IMR-90 (cell line): ENCODE results near the gene NR4A3. TPM values are rescaled to one million over a fixed set of nuclear protein-coding genes. Genes with fewer than 3 reads are reported as not detected.

Source experiments
- ATAC-seq: fragments of 200-7000 bp; cut with Tn5 transposase; 2 replicates; pipeline ENCODE4 v1.9.1; 2020; ENCODE audit warnings: low read depth, mild to moderate bottlenecking, moderate library complexity
- BruUV-seq: library from RNA; stranded (reverse); fragments of 400-500 nt; replicated peaks from 2 replicates; lab custom pipeline; 2021; lab: Mats Ljungman, UMichigan
- CTCF ChIA-PET: fragments of 300-600 bp; formaldehyde crosslinking; extraction: SDS; loops from one replicate; lab custom pipeline; 2021; ENCODE audit warnings: antibody characterized with exemption; lab: Yijun Ruan, JAX
- POLR2A ChIA-PET: fragments of 300-600 bp; sonication (Branson Sonifier 250); formaldehyde crosslinking; loops from one replicate; lab custom pipeline; 2022; ENCODE audit warnings: antibody characterized with exemption; ENCODE audit not compliant: unreplicated experiment; lab: Charles Lee
- DNase-seq: peaks from one replicate; pipeline ENCODE4 v3.0.0; 2013
- H2AFZ ChIP-seq: replicated peaks from 2 replicates; pipeline ENCODE3; 2013; ENCODE audit warnings: low read length, mild to moderate bottlenecking; ENCODE audit not compliant: poor library complexity
- H2AK5ac ChIP-seq: 2 replicates; pipeline ENCODE4 v1.6.1; 2013; ENCODE audit warnings: low read depth, low read length, inconsistent platforms
- H2AK9ac ChIP-seq: replicated peaks from 2 replicates; pipeline ENCODE3; 2013; ENCODE audit warnings: mild to moderate bottlenecking, low read depth, low read length, moderate library complexity; ENCODE audit not compliant: poor library complexity
- H2BK120ac ChIP-seq: 2 replicates; pipeline ENCODE4 v1.6.1; 2013; ENCODE audit warnings: low read depth, low read length, inconsistent platforms
- H2BK15ac ChIP-seq: 3 replicates; pipeline ENCODE4 v1.6.1; 2013; ENCODE audit warnings: low read depth, low read length, inconsistent platforms
- H2BK20ac ChIP-seq: 2 replicates; pipeline ENCODE4 v1.6.1; 2013; ENCODE audit warnings: low read depth, mild to moderate bottlenecking, inconsistent platforms, low read length, moderate library complexity
- H2BK5ac ChIP-seq: 2 replicates; pipeline ENCODE4 v1.6.1; 2013; ENCODE audit warnings: mild to moderate bottlenecking, low read depth, low read length, inconsistent platforms; ENCODE audit not compliant: poor library complexity, severe bottlenecking
- H3K14ac ChIP-seq: replicated peaks from 2 replicates; pipeline ENCODE4 v1.6.1; 2013; ENCODE audit warnings: low read depth, low read length, inconsistent platforms
- H3K18ac ChIP-seq: 2 replicates; pipeline ENCODE4 v1.6.1; 2013; ENCODE audit warnings: low read depth, low read length, control low read depth
- H3K23ac ChIP-seq: 2 replicates; pipeline ENCODE4 v1.6.1; 2013; ENCODE audit warnings: low read depth, low read length, inconsistent platforms
- H3K27ac ChIP-seq: 2 replicates; pipeline ENCODE4 v1.5.1; 2013; ENCODE audit warnings: mild to moderate bottlenecking, control low read depth, low read length; ENCODE audit not compliant: insufficient read depth
- H3K27me3 ChIP-seq: 2 replicates; pipeline ENCODE4 v1.6.1; 2013; ENCODE audit warnings: low read length; ENCODE audit not compliant: control insufficient read depth, insufficient read depth
- H3K36me3 ChIP-seq: 2 replicates; pipeline ENCODE4 v1.6.1; 2013; ENCODE audit warnings: low read length, mixed read lengths; ENCODE audit not compliant: control insufficient read depth, insufficient read depth
- H3K4ac ChIP-seq: 2 replicates; pipeline ENCODE4 v1.6.1; 2013; ENCODE audit warnings: low read depth, low read length, inconsistent platforms
- H3K4me1 ChIP-seq: 2 replicates; pipeline ENCODE4 v1.6.1; 2013; ENCODE audit warnings: low read length, mixed read lengths; ENCODE audit not compliant: control insufficient read depth, insufficient read depth
- H3K4me2 ChIP-seq: 2 replicates; pipeline ENCODE4 v1.6.1; 2013; ENCODE audit warnings: low read depth, mild to moderate bottlenecking, control low read depth, low read length, moderate library complexity
- H3K4me3 ChIP-seq: 2 replicates; pipeline ENCODE4 v1.5.1; 2013; ENCODE audit warnings: low read depth, mild to moderate bottlenecking, control low read depth, low read length, moderate library complexity; ENCODE audit not compliant: insufficient read depth
- H3K56ac ChIP-seq: 2 replicates; pipeline ENCODE4 v1.6.1; 2013; ENCODE audit warnings: low read length, inconsistent platforms; ENCODE audit not compliant: insufficient read depth; ENCODE audit errors: extremely low read depth
- H3K79me1 ChIP-seq, 2 experiments: 2 replicates each; pipeline ENCODE4 v1.6.1; 2013; ENCODE audit warnings: low read length in 2 of 2, inconsistent platforms in 1 of 2, low read depth in 1 of 2
- H3K9ac ChIP-seq: 2 replicates; pipeline ENCODE4 v1.6.1; 2013; ENCODE audit warnings: low read depth, low read length, control low read depth
- H3K9me1 ChIP-seq: 2 replicates; pipeline ENCODE4 v1.6.1; 2013; ENCODE audit warnings: low read length, inconsistent platforms; ENCODE audit not compliant: insufficient read depth
- H3K9me3 ChIP-seq: 2 replicates; pipeline ENCODE4 v1.6.1; 2013; ENCODE audit warnings: low read length; ENCODE audit not compliant: control insufficient read depth, insufficient read depth
- H4K20me1 ChIP-seq: 2 replicates; pipeline ENCODE4 v1.6.1; 2013; ENCODE audit warnings: low read length, inconsistent platforms; ENCODE audit not compliant: insufficient read depth
- H4K5ac ChIP-seq: 2 replicates; pipeline ENCODE4 v1.6.1; 2013; ENCODE audit warnings: mild to moderate bottlenecking, low read depth, low read length, control low read depth
- H4K8ac ChIP-seq, 2 experiments: 2 replicates each; pipeline ENCODE4 v1.6.1; 2013; ENCODE audit warnings: low read depth in 2 of 2, low read length in 2 of 2, control low read depth in 1 of 2, inconsistent platforms in 1 of 2
- H4K91ac ChIP-seq: 2 replicates; pipeline ENCODE4 v1.6.1; 2013; ENCODE audit warnings: low read depth, low read length, inconsistent platforms; ENCODE audit not compliant: insufficient read depth
- BHLHE40 ChIP-seq: fragments of 150-350 bp; IDR thresholded peaks from 2 replicates; pipeline ENCODE4 v1.6.1; 2016; ENCODE audit warnings: mild to moderate bottlenecking, low read depth, low read length
- FOS ChIP-seq: fragments of 150-350 bp; IDR thresholded peaks from 2 replicates; pipeline ENCODE4 v1.6.1; 2016; ENCODE audit warnings: low read depth, low read length
- MAZ ChIP-seq: IDR thresholded peaks from 2 replicates; pipeline ENCODE4 v1.6.1; 2012; ENCODE audit warnings: low read depth, mild to moderate bottlenecking, low read length, improper control_type of control experiment, moderate library complexity, borderline replicate concordance
- MXI1 ChIP-seq: IDR thresholded peaks from 2 replicates; pipeline ENCODE4 v1.6.1; 2012; ENCODE audit warnings: low read depth, mild to moderate bottlenecking, low read length, moderate library complexity, borderline replicate concordance
- NFE2L2 ChIP-seq: fragments of 150-350 bp; IDR thresholded peaks from 2 replicates; pipeline ENCODE4 v1.6.1; 2016; ENCODE audit warnings: low read depth, mild to moderate bottlenecking, low read length
- RAD21 ChIP-seq: IDR thresholded peaks from 2 replicates; pipeline ENCODE4 v1.6.1; 2012; ENCODE audit warnings: low read length, improper control_type of control experiment
- USF2 ChIP-seq: fragments of 150-350 bp; IDR thresholded peaks from 2 replicates; pipeline ENCODE4 v1.6.1; 2017; ENCODE audit warnings: mild to moderate bottlenecking, antibody characterized with exemption, low read length, low read depth
- WGBS, 2 experiments: methylation state at CpG; one replicate each; pipeline versions ENCODE4 v1.1.5 to v1.1.7; 2013; ENCODE audit warnings: missing lambda C conversion rate in 2 of 2; ENCODE audit not compliant: insufficient read length in 1 of 2; ENCODE audit errors: extremely low coverage in 2 of 2; 5-methylcytosine and 5-hydroxymethylcytosine counted together
- dilution Hi-C: fragments of 300-500 bp; cut with HindIII; formaldehyde crosslinking; loops from one replicate; pipeline ENCODE4 v1.14.3; 2018; ENCODE audit warnings: low sequenced_read_pairs; ENCODE audit not compliant: unreplicated experiment
- in situ Hi-C: fragments of 300-500 bp; cut with MboI; formaldehyde crosslinking; loops from 3 replicates; pipeline ENCODE4 v1.14.3; 2019; ENCODE audit warnings: low sequenced_read_pairs, inconsistent platforms, mixed read lengths
- intact Hi-C: fragments of 100-400 bp; cut with micrococcal nuclease; formaldehyde crosslinking; loops from 2 replicates; pipeline ENCODE4 v1.10.0; 2022
- polyA plus RNA-seq, 3 experiments: library from polyadenylated mRNA; depleted of rRNA; stranded (reverse); fragments of >200 nt; gene quantifications; 2 replicates each; pipeline ENCODE4 v1.2.3, GENCODE V29; 2012; ENCODE audit warnings: low replicate concordance in 1 of 3
- total RNA-seq: library from RNA; depleted of rRNA; stranded (reverse); fragments of >200 nt; gene quantifications from 2 replicates; pipeline ENCODE4 v1.2.3, GENCODE V29; 2012
- TF ChIP-seq, protein P1 (sequence below): fragments of 150-350 bp; IDR thresholded peaks from 2 replicates; pipeline ENCODE4 v1.6.1; 2016; ENCODE audit warnings: low read depth, mild to moderate bottlenecking, low read length, moderate library complexity, borderline replicate concordance
- TF ChIP-seq, protein P2 (sequence below): conservative IDR thresholded peaks from 2 replicates; pipeline ENCODE4 v1.5.1; 2012; ENCODE audit warnings: mild to moderate bottlenecking, low read depth, low read length, improper control_type of control experiment

The NR4A3 gene
- total and polyA plus RNA-seq, 2 of the 4 experiments (the other 2 are of a cell fraction), result 0.27 to 0.54 TPM

- no peak overlapping the region for H3K27ac ChIP-seq
- H3K23ac ChIP-seq, result no peak overlapping the region
- no peak overlapping the region for H3K4me3 ChIP-seq
- WGBS, 2 experiments, result no CpG with 5 or more reads among the region's 1 CpG
- H3K27me3 ChIP-seq, result no peaks in the 10 kb centered on the region
- H2BK20ac ChIP-seq, result no peak overlapping the region
- H3K18ac ChIP-seq, result no peak overlapping the region
- ATAC-seq (no peak), DNase-seq (no peak)
- H2BK5ac ChIP-seq, result no peak overlapping the region
- in situ Hi-C loops (no loop called here), dilution Hi-C loops (no loop called here), intact Hi-C loops (no loop called here)
- H2BK15ac ChIP-seq, result no peak overlapping the region
- no peak overlapping the region for H4K8ac ChIP-seq
- CTCF ChIA-PET, result interaction anchor here (0.7 kb wide), 1 partner anchor 595 kb away, joined by 3 read pairs; no protein-coding TSS in a partner anchor
- no peaks in the 10 kb centered on the region for H3K4me1 ChIP-seq
- no peak overlapping the region for H2AK5ac ChIP-seq
- H4K20me1 ChIP-seq, result no peaks in the 10 kb centered on the region
- no peak overlapping the region for H3K9ac ChIP-seq
- H3K56ac ChIP-seq, result no peak overlapping the region
- H3K79me1 ChIP-seq, result no peaks in the 10 kb centered on the region
- H3K14ac ChIP-seq, result no peak overlapping the region
- no peak overlapping the region for H2AFZ ChIP-seq
- no peaks in the 10 kb centered on the region for H3K36me3 ChIP-seq
- no peaks in the 10 kb centered on the region for H3K9me3 ChIP-seq
- H3K4ac ChIP-seq, result no peak overlapping the region
- TF ChIP-seq FOS (no peak), MAZ (no peak), USF2 (no peak), BHLHE40 (no peak), RAD21 (no peak), NFE2L2 (no peak), MXI1 (no peak)
- TF ChIP-seq, protein P1, sequence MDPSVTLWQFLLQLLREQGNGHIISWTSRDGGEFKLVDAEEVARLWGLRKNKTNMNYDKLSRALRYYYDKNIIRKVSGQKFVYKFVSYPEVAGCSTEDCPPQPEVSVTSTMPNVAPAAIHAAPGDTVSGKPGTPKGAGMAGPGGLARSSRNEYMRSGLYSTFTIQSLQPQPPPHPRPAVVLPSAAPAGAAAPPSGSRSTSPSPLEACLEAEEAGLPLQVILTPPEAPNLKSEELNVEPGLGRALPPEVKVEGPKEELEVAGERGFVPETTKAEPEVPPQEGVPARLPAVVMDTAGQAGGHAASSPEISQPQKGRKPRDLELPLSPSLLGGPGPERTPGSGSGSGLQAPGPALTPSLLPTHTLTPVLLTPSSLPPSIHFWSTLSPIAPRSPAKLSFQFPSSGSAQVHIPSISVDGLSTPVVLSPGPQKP, result no peak
- TF ChIP-seq, protein P2, sequence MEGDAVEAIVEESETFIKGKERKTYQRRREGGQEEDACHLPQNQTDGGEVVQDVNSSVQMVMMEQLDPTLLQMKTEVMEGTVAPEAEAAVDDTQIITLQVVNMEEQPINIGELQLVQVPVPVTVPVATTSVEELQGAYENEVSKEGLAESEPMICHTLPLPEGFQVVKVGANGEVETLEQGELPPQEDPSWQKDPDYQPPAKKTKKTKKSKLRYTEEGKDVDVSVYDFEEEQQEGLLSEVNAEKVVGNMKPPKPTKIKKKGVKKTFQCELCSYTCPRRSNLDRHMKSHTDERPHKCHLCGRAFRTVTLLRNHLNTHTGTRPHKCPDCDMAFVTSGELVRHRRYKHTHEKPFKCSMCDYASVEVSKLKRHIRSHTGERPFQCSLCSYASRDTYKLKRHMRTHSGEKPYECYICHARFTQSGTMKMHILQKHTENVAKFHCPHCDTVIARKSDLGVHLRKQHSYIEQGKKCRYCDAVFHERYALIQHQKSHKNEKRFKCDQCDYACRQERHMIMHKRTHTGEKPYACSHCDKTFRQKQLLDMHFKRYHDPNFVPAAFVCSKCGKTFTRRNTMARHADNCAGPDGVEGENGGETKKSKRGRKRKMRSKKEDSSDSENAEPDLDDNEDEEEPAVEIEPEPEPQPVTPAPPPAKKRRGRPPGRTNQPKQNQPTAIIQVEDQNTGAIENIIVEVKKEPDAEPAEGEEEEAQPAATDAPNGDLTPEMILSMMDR, result no peak
- no peaks in the 10 kb centered on the region for H3K9me1 ChIP-seq
- H2BK120ac ChIP-seq, result no peak overlapping the region
- H3K4me2 ChIP-seq, result no peak overlapping the region
- no peak overlapping the region for H4K91ac ChIP-seq
- H4K5ac ChIP-seq, result no peak overlapping the region
- no peak overlapping the region for H2AK9ac ChIP-seq
- POLR2A ChIA-PET, result interaction anchor here (0.6 kb wide), 1 partner anchor 790 kb away, joined by 5 read pairs; no protein-coding TSS in a partner anchor
- no TSS peak for BruUV-seq
Observed at GRCh38 chr9:99796231-99796630, 25.5 kb upstream of the NR4A3 start.
